Measurements from ENCODE around the gene G0S2. TPM values are rescaled to one million over a fixed set of nuclear protein-coding genes. Genes with fewer than 3 reads are reported as not detected.

G0S2 gene
- total and polyA plus RNA-seq, 2 of the 8 experiments (the other 6 are each of a cell fraction or from before 2014, with no cell fraction given) = 1.0 to 1.7 TPM

- Histone ChIP-seq H2AFZ (ENCODE audit: low read length) (peak overlapping the region; percentile 85), H3K9me3 (ENCODE audit: insufficient read depth in 2 of 2, low read depth in 1 of 2, low read length in 1 of 2) (no peaks in the 10 kb centered on the region), H3K56ac (replicated peaks; ENCODE audit: insufficient read length, low read depth, low read length) (no peak overlapping the region), H3K79me2 (ENCODE audit: control insufficient read depth in 1 of 2, insufficient read depth in 2 of 2, low read length in 2 of 2) (no peaks in the 10 kb centered on the region), H4K5ac (ENCODE audit: insufficient read length, low read depth, low read length) (no peak overlapping the region), H3K79me1 (ENCODE audit: low read depth, low read length) (no peaks in the 10 kb centered on the region), H3K23ac (ENCODE audit: insufficient read length) (no peak overlapping the region), H3K23me2 (ENCODE audit: low read depth, low read length) (no peaks in the 10 kb centered on the region), H4K8ac (ENCODE audit: extremely low read depth, insufficient read depth, low read length) (no peak overlapping the region), H3K18ac (ENCODE audit: extremely low read depth, low read length) (no peak overlapping the region), H4K20me1 (replicated peaks in 1 of 2; ENCODE audit: control insufficient read depth in 1 of 2, insufficient read depth in 2 of 2, low read length in 2 of 2) (no peaks in the 10 kb centered on the region), H2BK120ac (replicated peaks; ENCODE audit: low read depth, low read length) (no peak overlapping the region), H3K4me1 (replicated peaks in 1 of 4; ENCODE audit: control insufficient read depth in 3 of 4, insufficient read depth in 4 of 4, low read length in 3 of 4) (peaks cover 0 to 11% (median 9%) of the 10 kb centered on the region in 4 experiments; a peak in 4 of 7 replicates), H2BK5ac (ENCODE audit: low read depth, low read length) (no peak overlapping the region), H3K27ac (ENCODE audit: low read depth, low read length) (no peak overlapping the region), H3K4me2 (ENCODE audit: insufficient read depth in 1 of 2, low read depth in 2 of 2, low read length in 2 of 2) (peak overlapping the region in 1 of 2 experiments; percentile 8; a peak in 3 of 4 replicates), H3K14ac (ENCODE audit: insufficient read length) (no peak overlapping the region), H2BK12ac (ENCODE audit: low read depth, low read length) (no peak overlapping the region), H3K9ac (replicated peaks in 1 of 4; ENCODE audit: extremely low read depth in 1 of 4, low read depth in 3 of 4, low read length in 3 of 4) (no peak overlapping the region), H2AK5ac (ENCODE audit: low read depth, low read length) (no peak overlapping the region), H3K36me3 (ENCODE audit: control insufficient read depth in 2 of 4, insufficient read depth in 4 of 4, low read length in 3 of 4) (no peaks in the 10 kb centered on the region), H3K27me3 (replicated peaks in 1 of 4; ENCODE audit: control insufficient read depth in 3 of 4, extremely low read depth in 1 of 4, insufficient read depth in 3 of 4, low read length in 3 of 4) (0 out of 7 replicates have a peak, but pooled peaks cover 0 to 2% (median 0%) of the 10 kb centered on the region in 4 experiments), H2BK20ac (ENCODE audit: low read length) (no peak overlapping the region), H4K91ac (replicated peaks; ENCODE audit: insufficient read length, low read length) (no peak overlapping the region), H3K4ac (replicated peaks; ENCODE audit: insufficient read length, low read depth, low read length) (no peak overlapping the region), H3K4me3 (ENCODE audit: extremely low read depth in 1 of 4, insufficient read depth in 2 of 4, low read depth in 3 of 4, low read length in 4 of 4) (no peak overlapping the region), H2BK15ac (ENCODE audit: low read length) (no peak overlapping the region)
- ChIA-PET POLR2A (ENCODE audit: partially characterized antibody) (interaction anchor here (0.6 to 1.6 kb wide), 4 partner anchors 10 to 620 kb away, joined by 3 to 5 read pairs (median 4); no protein-coding TSS in a partner anchor), CTCF (ENCODE audit: partially characterized antibody) (interaction anchor here (0.6 to 4.5 kb wide), 18 partner anchors 8 to 122 kb away, joined by 3 to 23 read pairs (median 5); partner anchors contain the start of gene G0S2)
- FAIRE-seq = peak; percentile 88
- peak in 1 of 2 experiments; percentile 65 for DNase-seq (ENCODE audit: low read depth in 1 of 2, low spot score in 2 of 2)
- WGBS, 2 experiments (ENCODE audit: extremely low coverage in 1 of 2, insufficient coverage in 1 of 2, insufficient read length in 1 of 2, insufficient replicate concordance in 2 of 2, low coverage in 1 of 2, low lambda C conversion rate in 2 of 2, missing lambda C conversion rate in 1 of 2) = 53% methylated on average over 3 of the region's 3 CpGs; no CpG with 5 or more reads in 1 of the 2 experiments
- TF ChIP-seq JUND (IDR thresholded peaks at IDR 0.05; ENCODE audit: low read length) = peak; percentile 87
- TF ChIP-seq RXRA (IDR thresholded peaks at IDR 0.05; ENCODE audit: insufficient read depth, low read depth, low read length) = no peak
- peak; percentile 80 for TF ChIP-seq TEAD4 (IDR thresholded peaks at IDR 0.05; ENCODE audit: low read depth, low read length)
Measured at GRCh38 chr1:209652873-209653401, 22.3 kb upstream of the G0S2 start.

Data from H1 (cell line).